HFFc6 (cell line): ENCODE data around the gene TJP1. TPM values are rescaled to one million over a fixed set of nuclear protein-coding genes. Genes with fewer than 3 reads are reported as not detected.
A peak's percentile ranks its signal among the peaks of the same experiment; 100 is the strongest.
"Not testable (repeated sequence)": the region's sequence is repeated elsewhere in the genome, so short reads cannot be mapped to it uniquely, and the experiment has no call there.

Source experiments
- DNase-seq: peaks from one replicate; pipeline ENCODE4 v3.0.0-alpha.2; 2018
- H3K27ac Mint-ChIP-seq: 2 replicates; pipeline ENCODE4 v1.8.0; 2020; ENCODE audit warnings: mild to moderate bottlenecking, mixed read lengths
- H3K27me3 Mint-ChIP-seq: 2 replicates; pipeline ENCODE4 v1.8.0; 2021; ENCODE audit warnings: mild to moderate bottlenecking, moderate library complexity, mixed read lengths; ENCODE audit not compliant: insufficient read depth
- H3K36me3 Mint-ChIP-seq: 2 replicates; pipeline ENCODE4 v1.8.0; 2021; ENCODE audit warnings: low read depth, mixed read lengths
- H3K4me1 Mint-ChIP-seq: 2 replicates; pipeline ENCODE4 v1.8.0; 2020; ENCODE audit warnings: low read depth, mixed read lengths
- H3K4me3 Mint-ChIP-seq: 2 replicates; pipeline ENCODE4 v1.8.0; 2020; ENCODE audit warnings: mild to moderate bottlenecking, moderate library complexity, mixed read lengths
- H3K9me3 Mint-ChIP-seq: 2 replicates; pipeline ENCODE4 v1.8.0; 2020; ENCODE audit warnings: mild to moderate bottlenecking, mixed read lengths
- CTCF ChIP-seq: fragments of 200-600 bp; sonication (generic); IDR thresholded peaks from 2 replicates; pipeline ENCODE4 v1.5.0; 2021; ENCODE audit warnings: antibody characterized with exemption, mild to moderate bottlenecking
- total RNA-seq, 6 experiments: library from RNA; stranded (reverse); fragmentation: NEBNext Ultra II Directional; extraction: Animal tissue kit (Norgen Biotek cat#: 25700); gene quantifications; 2 replicates in 1 of 6; 3 replicates in 5 of 6; pipeline ENCODE4 v1.2.3, GENCODE V29; 2021

Gene TJP1
- total RNA-seq, 6 experiments from 2014 or later = 60.1 to 76.3 (median 70.4) TPM

GRCh38 chr15:29700296-29700695, 122.0 kb downstream of the TJP1 start:
- DNase-seq = no peak
- no peak for TF ChIP-seq CTCF
- no peak overlapping the region for H3K4me3 Mint-ChIP-seq
- no peak overlapping the region for H3K27ac Mint-ChIP-seq
- H3K36me3 Mint-ChIP-seq = peaks cover 24% of the 10 kb centered on the region
- H3K4me1 Mint-ChIP-seq = peaks cover 20% of the 10 kb centered on the region
- H3K9me3 Mint-ChIP-seq = no peaks in the 10 kb centered on the region
- peaks cover 1% of the 10 kb centered on the region for H3K27me3 Mint-ChIP-seq

- no peak for TF ChIP-seq CTCF
- no peak overlapping the region for H3K4me3 Mint-ChIP-seq
- no peaks in the 10 kb centered on the region for H3K9me3 Mint-ChIP-seq
- peaks cover 1% of the 10 kb centered on the region for H3K27me3 Mint-ChIP-seq
- DNase-seq = no peak
- H3K36me3 Mint-ChIP-seq = peaks cover 24% of the 10 kb centered on the region
- peaks cover 20% of the 10 kb centered on the region for H3K4me1 Mint-ChIP-seq
- no peak overlapping the region for H3K27ac Mint-ChIP-seq
Measured at GRCh38 chr15:29699791-29700190, 122.5 kb downstream of the TJP1 start.

- peak overlapping the region; percentile 17 for H3K27ac Mint-ChIP-seq
- H3K4me1 Mint-ChIP-seq = peaks cover 28% of the 10 kb centered on the region
- peak; percentile 86 for DNase-seq
- H3K36me3 Mint-ChIP-seq = peaks cover 24% of the 10 kb centered on the region
- H3K4me3 Mint-ChIP-seq = no peak overlapping the region
- H3K27me3 Mint-ChIP-seq = peaks cover 1% of the 10 kb centered on the region
- no peak for TF ChIP-seq CTCF
- H3K9me3 Mint-ChIP-seq = no peaks in the 10 kb centered on the region
Measured at GRCh38 chr15:29698030-29698701, 124.1 kb downstream of the TJP1 start.

GRCh38 chr15:29696950-29697738, 125.1 kb downstream of the TJP1 start:
- H3K27ac Mint-ChIP-seq = no peak overlapping the region
- peaks cover 37% of the 10 kb centered on the region for H3K4me1 Mint-ChIP-seq
- no peak for DNase-seq
- peaks cover 1% of the 10 kb centered on the region for H3K27me3 Mint-ChIP-seq
- H3K36me3 Mint-ChIP-seq = peaks cover 15% of the 10 kb centered on the region
- H3K9me3 Mint-ChIP-seq = no peaks in the 10 kb centered on the region
- H3K4me3 Mint-ChIP-seq = no peak overlapping the region
- 0 out of 2 replicates have a peak, but pooled peaks have one; percentile 31 for TF ChIP-seq CTCF

- not testable (repeated sequence) for H3K27me3 Mint-ChIP-seq, DNase-seq, H3K9me3 Mint-ChIP-seq, H3K27ac Mint-ChIP-seq, H3K4me3 Mint-ChIP-seq
- peaks cover 42% of the 10 kb centered on the region for H3K4me1 Mint-ChIP-seq
- H3K36me3 Mint-ChIP-seq = peaks cover 12% of the 10 kb centered on the region
Measured at GRCh38 chr15:29696506-29696905, 125.8 kb downstream of the TJP1 start.
